Parathyroid adenoma (tissue), 2 donors: ENCODE measurements around the gene DDX17.

Experiments
- H2AFZ ChIP-seq: fragments of 300-600 bp; sonication (generic); one replicate; pipeline ENCODE4 v1.7.0; 2017; ENCODE audit warnings: antibody characterized with exemption, mild to moderate bottlenecking
- H3K27ac ChIP-seq: fragments of 300-600 bp; sonication (generic); one replicate; pipeline ENCODE4 v1.7.0; 2017
- H3K27me3 ChIP-seq: fragments of 300-600 bp; sonication (generic); one replicate; pipeline ENCODE4 v1.7.0; 2017; ENCODE audit warnings: low read length; ENCODE audit not compliant: control insufficient read depth, insufficient read depth
- H3K36me3 ChIP-seq: fragments of 300-600 bp; sonication (generic); one replicate; pipeline ENCODE4 v1.7.0; 2017; ENCODE audit warnings: low read length; ENCODE audit not compliant: control insufficient read depth, insufficient read depth
- H3K4me1 ChIP-seq: fragments of 300-600 bp; sonication (generic); one replicate; pipeline ENCODE4 v1.7.0; 2017; ENCODE audit warnings: control low read depth
- H3K4me2 ChIP-seq: fragments of 300-600 bp; sonication (generic); one replicate; pipeline ENCODE4 v1.7.0; 2017; ENCODE audit warnings: low read length
- H3K4me3 ChIP-seq: fragments of 300-600 bp; sonication (generic); one replicate; pipeline ENCODE4 v1.7.0; 2017; ENCODE audit warnings: low read depth, low read length
- H3K79me2 ChIP-seq: fragments of 300-600 bp; sonication (generic); one replicate; pipeline ENCODE4 v1.7.0; 2017; ENCODE audit warnings: control low read depth
- H3K9ac ChIP-seq: fragments of 300-600 bp; sonication (generic); one replicate; pipeline ENCODE4 v1.7.0; 2017; ENCODE audit warnings: mild to moderate bottlenecking
- H3K9me3 ChIP-seq: fragments of 300-600 bp; sonication (generic); one replicate; pipeline ENCODE4 v1.7.0; 2017; ENCODE audit warnings: low read length; ENCODE audit not compliant: control insufficient read depth
- TF ChIP-seq, protein P1 (sequence below): fragments of 300-600 bp; sonication (generic); IDR thresholded peaks from one replicate; pipeline ENCODE4 v1.7.0; 2017; ENCODE audit warnings: antibody characterized with exemption, mild to moderate bottlenecking
- donor health status: primary hyperparathyroidism.

Gene DDX17

DNA sequence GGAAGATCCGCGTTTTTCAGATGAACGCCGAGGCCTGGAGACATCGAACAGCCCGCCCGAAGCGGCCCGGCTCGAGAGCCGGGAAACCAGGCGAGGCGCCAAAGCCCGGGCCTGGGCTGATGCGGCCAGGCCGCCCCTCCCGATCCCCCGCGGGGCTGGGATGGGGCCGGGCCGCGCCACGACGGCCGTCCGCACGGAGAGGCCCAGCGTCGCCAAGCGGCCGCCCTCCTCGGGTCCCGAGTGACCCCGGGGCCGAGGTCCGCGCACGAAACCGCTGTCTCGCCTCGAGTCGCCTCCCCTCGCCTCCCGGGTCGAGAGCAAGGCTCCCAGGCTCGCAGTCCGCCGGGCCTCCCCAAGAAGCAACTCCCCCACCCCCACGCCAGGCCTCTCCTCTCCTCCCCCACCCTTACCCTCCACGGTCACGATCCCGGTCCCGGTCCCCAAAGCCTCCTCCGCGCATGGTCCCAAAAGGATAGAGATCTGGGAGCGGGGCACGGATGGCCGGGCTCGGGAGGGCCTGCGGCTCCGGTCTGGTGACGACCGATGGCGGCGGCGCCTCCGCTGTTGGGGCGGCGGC, 482 bp downstream of the DDX17 start:
- Histone ChIP-seq H3K4me1 (peaks cover 16% of the 10 kb centered on the region), H2AFZ (peak overlapping the region; percentile 93), H3K79me2 (peaks cover 32% of the 10 kb centered on the region), H3K9me3 (no peaks in the 10 kb centered on the region), H3K4me3 (peak overlapping the region; percentile 97), H3K4me2 (peak overlapping the region; percentile 88), H3K9ac (peak overlapping the region; percentile 100), H3K36me3 (peaks cover 6% of the 10 kb centered on the region), H3K27ac (peak overlapping the region; percentile 100), H3K27me3 (no peaks in the 10 kb centered on the region)
- TF ChIP-seq, protein P1, sequence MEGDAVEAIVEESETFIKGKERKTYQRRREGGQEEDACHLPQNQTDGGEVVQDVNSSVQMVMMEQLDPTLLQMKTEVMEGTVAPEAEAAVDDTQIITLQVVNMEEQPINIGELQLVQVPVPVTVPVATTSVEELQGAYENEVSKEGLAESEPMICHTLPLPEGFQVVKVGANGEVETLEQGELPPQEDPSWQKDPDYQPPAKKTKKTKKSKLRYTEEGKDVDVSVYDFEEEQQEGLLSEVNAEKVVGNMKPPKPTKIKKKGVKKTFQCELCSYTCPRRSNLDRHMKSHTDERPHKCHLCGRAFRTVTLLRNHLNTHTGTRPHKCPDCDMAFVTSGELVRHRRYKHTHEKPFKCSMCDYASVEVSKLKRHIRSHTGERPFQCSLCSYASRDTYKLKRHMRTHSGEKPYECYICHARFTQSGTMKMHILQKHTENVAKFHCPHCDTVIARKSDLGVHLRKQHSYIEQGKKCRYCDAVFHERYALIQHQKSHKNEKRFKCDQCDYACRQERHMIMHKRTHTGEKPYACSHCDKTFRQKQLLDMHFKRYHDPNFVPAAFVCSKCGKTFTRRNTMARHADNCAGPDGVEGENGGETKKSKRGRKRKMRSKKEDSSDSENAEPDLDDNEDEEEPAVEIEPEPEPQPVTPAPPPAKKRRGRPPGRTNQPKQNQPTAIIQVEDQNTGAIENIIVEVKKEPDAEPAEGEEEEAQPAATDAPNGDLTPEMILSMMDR, result no peak

- H3K36me3 ChIP-seq, result peaks cover 6% of the 10 kb centered on the region
- peak overlapping the region; percentile 100 for H3K9ac ChIP-seq
- peak overlapping the region; percentile 100 for H3K27ac ChIP-seq
- H3K4me2 ChIP-seq, result peak overlapping the region; percentile 88
- H3K79me2 ChIP-seq, result peaks cover 35% of the 10 kb centered on the region
- TF ChIP-seq, protein P1, result no peak
- H2AFZ ChIP-seq, result peak overlapping the region; percentile 93
- H3K9me3 ChIP-seq, result no peaks in the 10 kb centered on the region
- no peaks in the 10 kb centered on the region for H3K27me3 ChIP-seq
- H3K4me3 ChIP-seq, result peak overlapping the region; percentile 97
- H3K4me1 ChIP-seq, result peaks cover 16% of the 10 kb centered on the region
Observed at GRCh38 chr22:38504731-38505540, 1.2 kb downstream of the DDX17 start.

DNA sequence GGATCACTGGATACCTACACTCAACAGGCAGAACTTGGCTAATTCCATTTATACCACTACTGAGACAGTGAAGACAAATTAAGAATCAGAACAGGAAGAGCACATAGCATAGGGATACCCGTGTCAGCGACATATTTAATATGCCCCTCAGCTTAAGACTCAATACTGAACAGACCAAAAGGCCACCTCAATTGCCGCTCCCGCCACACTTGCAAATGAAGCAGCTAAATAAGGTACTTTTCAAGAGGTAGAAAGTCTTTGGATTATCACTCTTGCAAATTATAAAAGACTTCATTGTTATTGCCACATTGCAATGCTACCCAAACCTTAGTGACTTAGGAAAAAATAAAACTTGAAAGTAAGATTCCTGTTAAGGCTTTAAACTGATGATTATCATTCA, 3.1 kb downstream of the DDX17 start:
- Histone ChIP-seq H3K36me3 (peaks cover 6% of the 10 kb centered on the region), H3K9me3 (no peaks in the 10 kb centered on the region), H3K27me3 (no peaks in the 10 kb centered on the region), H3K27ac (no peak overlapping the region), H3K9ac (no peak overlapping the region), H3K79me2 (peaks cover 39% of the 10 kb centered on the region), H3K4me1 (peaks cover 16% of the 10 kb centered on the region), H3K4me3 (peak overlapping the region; percentile 97), H2AFZ (no peak overlapping the region), H3K4me2 (peak overlapping the region; percentile 88)
- TF ChIP-seq, protein P1, result no peak

DNA sequence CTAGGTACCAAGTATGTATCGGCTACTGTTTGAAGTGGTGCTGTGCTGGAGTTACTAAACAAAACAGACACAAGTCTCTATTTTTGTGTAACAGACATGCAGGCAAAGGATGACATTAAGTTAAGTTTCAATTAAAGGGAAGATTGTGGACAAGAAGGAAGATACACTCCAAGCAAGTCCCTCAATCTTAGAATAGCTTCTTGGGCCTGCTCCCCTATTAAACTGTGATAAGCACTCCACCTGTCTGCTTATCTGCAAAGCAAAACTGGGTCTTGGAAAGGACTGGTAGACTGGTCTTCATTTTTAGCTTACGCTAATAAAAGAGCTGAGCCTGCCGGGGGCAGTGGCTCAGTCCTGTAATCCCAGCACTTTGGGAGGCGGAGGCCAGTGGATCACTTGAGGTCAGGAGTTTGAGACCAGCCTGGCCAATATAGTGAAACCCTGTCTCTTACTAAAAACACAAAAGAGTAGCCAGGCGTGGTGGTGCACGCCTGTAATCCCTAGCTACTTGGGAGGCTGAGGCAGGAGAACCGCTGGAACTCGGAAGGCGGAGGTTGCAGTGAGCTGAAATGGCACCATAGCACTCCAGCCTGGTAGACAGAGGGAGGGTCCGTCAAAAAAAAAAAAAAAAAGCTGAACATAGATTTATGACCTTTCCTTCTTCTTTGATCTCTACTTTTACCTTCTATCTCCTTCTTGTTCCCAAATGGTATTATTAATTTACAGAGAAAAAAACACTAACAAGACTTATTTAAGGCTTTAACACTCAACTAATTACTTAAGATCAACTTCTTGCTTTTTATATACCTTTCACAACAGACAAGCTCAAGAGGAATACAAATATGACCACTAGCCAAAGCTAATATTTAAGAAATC, 4.1 kb downstream of the DDX17 start:
- TF ChIP-seq, protein P1, result no peak
- no peaks in the 10 kb centered on the region for H3K9me3 ChIP-seq
- H3K36me3 ChIP-seq, result peaks cover 6% of the 10 kb centered on the region
- H3K79me2 ChIP-seq, result peaks cover 43% of the 10 kb centered on the region
- H2AFZ ChIP-seq, result no peak overlapping the region
- H3K4me1 ChIP-seq, result peaks cover 16% of the 10 kb centered on the region
- no peaks in the 10 kb centered on the region for H3K27me3 ChIP-seq
- H3K27ac ChIP-seq, result no peak overlapping the region
- peak overlapping the region; percentile 88 for H3K4me2 ChIP-seq
- H3K9ac ChIP-seq, result no peak overlapping the region
- H3K4me3 ChIP-seq, result peak overlapping the region; percentile 97
